GM18868 (cell line): Measurements from ENCODE around the gene GABRD.

Source experiments
- ATAC-seq: cut with Tn5 transposase; IDR thresholded peaks from one replicate; pipeline ENCODE4 v1.9.1; 2021; ENCODE audit warnings: mild to moderate bottlenecking, moderate library complexity; ENCODE audit not compliant: unreplicated experiment

The GABRD gene

DNA sequence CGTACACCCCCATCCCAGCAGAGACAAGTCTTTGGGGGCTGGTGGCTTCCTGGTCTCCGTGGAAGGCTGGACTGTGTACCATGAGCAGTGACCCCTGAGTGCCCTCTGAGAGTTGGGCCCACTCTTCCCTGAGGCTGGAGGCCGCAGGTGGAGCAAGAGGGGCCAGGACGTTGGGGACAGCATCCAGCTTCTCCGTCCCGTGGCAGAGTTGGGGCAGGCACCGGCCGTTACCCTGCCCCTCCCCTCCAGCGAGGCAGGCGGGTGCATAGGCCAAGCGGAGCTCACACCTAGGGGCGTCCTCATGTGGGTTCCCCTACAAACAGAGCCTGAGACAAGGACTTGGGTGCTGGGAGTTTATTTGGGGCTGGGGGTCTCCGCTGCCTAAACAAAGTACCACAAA, 14.0 kb downstream of the GABRD start:
- no peak for ATAC-seq

DNA sequence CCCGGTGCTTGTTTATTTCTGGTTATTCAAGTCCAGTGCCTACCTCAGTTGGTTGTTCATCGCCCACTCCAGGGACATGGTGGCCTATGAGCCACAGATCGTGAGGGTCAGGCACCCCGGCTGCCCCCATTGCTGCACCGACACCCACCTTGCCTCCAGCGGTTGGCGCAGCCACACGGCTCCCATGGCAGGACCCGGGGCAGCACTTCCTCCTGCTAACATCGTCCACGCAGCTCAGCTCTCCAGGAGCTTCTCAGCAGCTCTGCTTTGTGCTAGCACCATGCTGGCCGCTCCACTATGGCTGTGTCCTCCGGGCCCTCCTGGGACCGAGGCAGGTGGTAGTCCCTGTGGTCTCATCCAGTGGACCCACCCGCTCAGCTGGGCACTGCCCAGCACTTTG, 17.1 kb downstream of the GABRD start:
- ATAC-seq = no peak

DNA sequence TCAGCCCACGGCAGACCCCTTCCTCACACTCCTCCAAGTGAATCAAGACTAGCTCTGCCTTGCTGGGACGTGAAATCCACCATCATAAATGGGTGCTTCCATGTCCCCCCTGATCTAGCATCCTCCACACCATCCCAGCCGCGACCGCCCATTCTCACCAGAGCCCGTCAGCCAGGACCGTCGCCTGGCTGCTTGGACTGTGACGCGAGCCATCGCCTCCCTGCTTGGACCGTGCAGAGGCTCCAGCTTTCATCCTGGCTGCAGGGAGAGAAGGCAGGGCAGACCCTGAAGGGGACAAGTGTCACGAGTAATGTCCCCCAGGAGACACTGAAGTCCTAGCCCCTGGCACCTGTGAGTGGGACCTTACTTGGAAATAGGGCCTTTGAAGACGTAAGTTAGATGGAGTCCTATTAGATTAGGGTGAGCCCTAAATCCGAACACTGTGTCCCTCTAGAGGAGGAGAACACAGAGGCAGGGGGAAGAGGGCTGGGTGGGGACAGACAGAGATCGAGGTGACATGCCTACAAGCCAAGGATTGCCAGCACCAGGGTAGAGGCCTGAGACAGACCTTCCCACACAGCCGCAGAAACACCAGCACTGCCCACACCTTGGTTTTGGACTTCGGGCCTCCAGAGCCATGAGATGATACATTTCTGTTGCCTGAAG, 18.3 kb downstream of the GABRD start:
- no peak for ATAC-seq

DNA sequence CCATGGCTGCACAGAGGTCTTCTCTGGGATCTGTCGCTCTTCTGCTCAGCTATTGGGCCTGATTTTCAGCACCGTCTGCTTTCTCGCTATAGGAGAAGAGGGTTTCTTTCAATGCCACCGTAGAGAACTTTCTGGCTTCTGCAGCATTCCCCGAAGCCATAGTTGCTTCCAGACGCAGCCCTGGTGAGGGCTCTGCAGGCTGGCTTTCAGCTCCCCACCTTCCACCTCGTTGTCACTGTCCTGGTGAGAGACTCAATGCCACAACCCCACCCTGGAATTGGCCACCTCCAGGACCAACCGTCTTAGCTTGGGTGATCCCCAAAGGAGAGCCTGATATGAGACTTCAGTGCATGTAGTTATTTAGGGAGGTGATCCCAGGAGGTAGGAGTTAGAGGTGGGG, 19.1 kb downstream of the GABRD start:
- ATAC-seq = no peak

DNA sequence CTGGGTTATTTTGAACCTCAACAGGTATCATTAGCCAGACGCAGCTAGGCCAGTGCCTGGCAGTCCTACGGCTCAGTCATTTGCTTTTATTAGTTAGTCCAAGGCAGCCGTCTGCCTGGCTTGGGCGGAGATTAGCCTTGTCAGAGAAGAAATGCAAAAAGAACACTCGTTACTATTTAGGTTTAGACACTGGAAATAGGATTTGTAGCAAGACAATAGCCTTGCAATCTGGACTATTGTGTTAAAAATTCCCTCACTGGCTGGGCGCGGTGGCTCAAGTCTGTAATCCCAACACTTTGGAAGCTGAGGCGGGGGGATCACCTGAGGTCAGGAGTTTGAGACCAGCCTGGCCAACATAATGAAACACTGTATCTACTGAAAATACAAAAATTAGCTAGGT, 20.1 kb downstream of the GABRD start:
- ATAC-seq = no peak

- ATAC-seq = no peak
These were observed 22.2 kb downstream of the GABRD start for GRCh38 chr1:2041305-2041704.

GRCh38 chr1:2041887-2042286, 22.7 kb downstream of the GABRD start:
- no peak for ATAC-seq

DNA sequence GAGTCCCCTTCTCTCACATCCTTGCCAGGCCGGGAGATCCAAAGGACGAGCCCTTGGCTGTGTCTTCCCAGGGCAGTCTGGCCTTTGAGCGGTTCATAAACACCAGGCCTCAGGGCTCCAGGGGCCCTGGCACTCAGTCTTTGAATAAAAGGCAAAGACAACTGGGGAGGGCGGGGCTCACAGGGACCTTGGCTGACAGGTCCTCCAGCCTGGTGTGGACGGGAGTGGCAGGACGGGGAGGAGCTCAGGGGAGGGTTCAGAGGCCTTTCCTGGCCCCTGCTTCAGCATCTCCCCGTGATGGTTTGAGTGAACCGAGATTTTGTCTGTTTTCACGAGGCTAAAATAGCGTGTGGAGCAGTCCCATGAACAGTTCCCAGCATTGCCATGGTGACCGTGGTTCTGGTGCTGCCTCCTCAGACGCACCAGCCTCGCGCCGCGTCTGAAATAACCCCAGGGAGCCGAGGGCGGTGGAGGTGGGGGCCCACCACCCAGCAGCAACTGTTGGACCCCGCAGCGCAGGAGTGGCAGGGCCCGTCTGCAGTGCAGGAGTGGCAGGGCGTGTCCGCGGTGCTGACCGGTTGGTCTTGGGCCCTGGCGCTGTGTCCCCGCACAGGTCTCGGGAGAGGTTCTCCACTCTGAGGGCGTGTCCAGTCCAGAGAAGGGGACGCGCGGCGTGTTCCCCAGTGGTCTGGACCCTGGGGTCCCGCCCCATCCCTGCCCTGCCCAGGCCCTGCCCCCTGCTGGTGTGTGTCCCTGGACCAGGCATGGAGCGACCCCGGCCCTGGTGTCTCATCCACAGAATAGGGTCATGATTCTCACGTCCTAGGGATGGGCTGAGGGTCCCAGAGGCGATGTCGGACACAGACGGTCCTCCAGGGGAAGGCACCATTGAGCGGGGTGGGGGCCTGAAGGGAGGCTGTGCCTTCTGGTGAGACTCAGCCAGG, 24.0 kb downstream of the GABRD start:
- no peak for ATAC-seq

DNA sequence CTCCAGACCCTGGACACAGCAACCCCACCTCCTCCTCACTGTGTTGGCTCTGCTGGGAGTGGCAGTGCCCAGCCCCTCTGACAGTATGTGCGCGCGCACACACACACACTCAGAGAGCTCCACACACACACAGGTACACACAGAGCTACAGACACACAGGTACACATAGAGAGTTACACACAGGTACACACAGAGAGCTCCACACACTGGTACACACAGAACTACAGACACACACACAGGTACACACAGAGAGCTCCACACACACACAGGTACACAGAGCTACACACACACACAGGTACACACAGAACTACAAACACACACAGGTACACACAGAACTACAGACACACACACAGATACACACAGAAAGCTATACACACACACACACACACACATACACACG, 24.7 kb downstream of the GABRD start:
- no peak for ATAC-seq

- ATAC-seq = no peak
These were observed 25.6 kb downstream of the GABRD start for GRCh38 chr1:2044510-2045319.

GRCh38 chr1:2045468-2046173, 26.5 kb downstream of the GABRD start:
- ATAC-seq = no peak

DNA sequence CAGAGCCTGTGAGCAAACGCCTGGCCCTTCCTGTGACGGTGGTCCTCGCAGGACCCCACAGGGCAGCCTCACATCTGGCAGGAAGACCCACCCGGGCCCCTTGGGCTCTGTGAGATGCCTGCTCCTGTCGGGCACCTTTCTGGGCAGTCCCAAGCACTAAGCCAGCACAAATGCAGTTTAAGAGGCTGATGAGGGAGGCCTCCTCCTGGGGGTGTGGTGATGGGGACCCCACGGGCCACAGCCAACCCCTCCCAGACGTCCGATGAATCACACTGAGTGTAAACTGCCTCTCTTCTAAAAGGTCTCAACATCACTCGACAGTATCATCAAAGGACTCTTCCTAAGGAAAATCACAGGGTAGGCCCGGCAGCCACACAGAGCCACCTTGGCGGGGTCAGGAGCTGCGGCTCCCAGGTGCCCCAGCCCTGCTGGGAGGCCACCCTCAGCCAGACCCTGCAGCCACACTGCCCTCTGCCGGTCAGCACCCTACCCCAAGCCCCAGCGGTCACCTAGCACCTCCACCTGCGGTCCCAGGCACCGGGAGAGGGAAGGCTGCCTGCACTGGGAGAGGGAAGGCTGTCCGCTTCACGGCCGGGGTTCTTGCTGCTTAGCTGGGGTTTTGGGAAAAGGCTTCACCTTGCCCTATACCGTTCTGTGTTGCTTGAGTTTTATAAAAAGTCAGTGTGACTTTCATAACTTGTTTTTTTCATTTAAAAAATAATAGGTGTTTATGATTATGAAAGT, 27.2 kb downstream of the GABRD start:
- ATAC-seq = no peak

DNA sequence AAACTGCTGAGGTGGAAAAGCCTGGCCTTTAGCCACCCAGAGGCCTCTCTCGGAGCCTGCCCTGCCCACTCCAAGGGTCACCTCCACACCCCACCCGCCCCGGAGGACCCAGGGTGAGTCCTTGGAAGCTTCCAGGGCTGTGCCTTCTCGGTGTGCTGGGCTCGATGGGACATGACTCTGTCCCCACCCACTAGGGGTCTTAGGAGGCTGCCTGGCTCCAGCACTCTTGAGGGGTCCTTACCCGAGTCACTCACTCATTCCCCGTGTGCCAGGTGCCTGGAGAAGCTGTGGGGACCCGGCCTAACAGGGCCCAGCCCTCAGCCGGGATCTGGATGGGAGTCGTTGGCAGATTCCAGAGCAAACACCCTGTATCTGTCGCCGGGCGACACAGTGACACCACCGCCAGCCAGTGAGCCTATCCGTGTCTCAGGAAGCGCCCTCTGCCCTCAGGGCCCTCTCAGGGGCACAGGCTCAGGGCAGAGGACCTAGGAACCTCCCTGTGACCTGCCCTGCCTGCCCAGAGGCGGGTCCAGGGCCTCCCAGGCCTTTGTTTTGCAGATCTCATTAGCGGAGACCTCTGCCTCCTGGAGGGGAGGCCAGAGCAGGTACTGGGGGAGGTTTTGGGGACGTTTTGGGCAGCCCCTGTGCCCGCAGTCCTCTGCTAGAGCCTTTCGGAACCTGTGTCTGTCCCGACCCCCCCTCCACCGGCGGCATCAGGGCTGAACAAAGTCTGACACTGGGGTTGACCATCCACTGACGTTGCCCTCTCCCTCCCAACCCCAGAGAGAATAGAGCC, 28.0 kb downstream of the GABRD start:
- no peak for ATAC-seq

GRCh38 chr1:2047749-2048729, 28.9 kb downstream of the GABRD start:
- ATAC-seq = no peak

DNA sequence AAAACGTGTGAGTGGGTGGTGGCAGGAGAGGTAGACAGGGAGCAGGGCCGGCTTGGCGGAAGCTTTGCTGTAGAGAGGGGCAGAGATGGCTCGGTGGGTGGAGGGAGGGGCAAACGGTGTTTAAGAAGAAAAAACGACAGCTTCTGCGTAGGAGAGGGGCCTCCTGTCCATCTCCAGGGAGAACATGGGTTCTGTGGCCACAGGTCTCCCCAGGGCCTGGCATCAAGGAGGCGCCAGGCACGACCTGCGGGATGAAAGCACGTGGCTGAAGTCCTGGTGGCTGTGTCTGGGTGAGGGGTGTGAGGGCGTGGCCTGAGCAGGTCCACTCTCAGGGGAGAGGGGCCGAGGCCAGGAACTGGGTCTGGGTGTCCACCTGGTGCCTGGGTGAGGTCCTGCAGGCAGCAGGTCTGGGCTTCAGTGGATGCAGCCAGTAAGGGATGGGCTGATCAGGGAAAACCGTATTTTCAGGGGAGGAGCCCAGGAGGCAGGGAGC, 30.1 kb downstream of the GABRD start:
- no peak for ATAC-seq

DNA sequence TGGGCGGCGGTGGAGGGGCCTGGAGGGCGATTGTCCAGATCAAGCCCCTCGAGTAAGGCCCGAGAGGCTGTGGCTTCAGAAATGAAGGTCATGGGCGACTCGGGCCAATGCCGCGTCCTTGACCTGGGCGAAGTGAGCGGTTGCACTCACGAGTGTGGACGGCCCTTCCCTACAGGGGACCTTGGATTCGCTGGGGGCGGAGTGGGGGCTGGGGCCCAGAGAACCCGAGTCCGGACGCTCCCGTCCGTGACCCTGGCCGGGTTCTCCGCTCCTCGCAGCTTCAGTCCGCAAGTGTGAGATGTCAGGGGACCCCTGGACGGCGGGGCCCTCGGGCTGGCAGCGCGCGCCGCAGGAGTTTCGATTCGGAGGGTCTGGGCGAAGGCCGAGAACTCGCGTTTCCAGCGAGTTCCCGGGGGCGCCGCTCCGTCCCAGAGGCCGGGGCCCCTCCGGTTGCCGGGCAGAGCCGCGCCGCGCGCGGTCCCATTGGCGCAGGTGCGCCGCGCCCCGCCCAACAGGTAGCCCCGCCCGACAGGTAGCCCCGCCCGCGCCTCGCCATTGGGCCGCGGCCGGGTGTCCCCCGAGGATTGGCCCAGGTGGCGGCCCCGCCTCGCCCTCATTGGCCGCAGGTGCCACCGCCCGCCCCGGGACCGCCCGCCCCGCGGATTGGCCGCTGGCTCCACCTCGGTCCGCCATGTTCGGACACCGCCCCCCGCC, 30.7 kb downstream of the GABRD start, which contains the start of gene PRKCZ:
Gene PRKCZ, plus strand, starts transcription at position 694 of the 714 bp plus-strand sequence. CDS start 220 bp downstream, outside the sequence.
- ATAC-seq = no peak

GRCh38 chr1:2050461-2050792, 31.3 kb downstream of the GABRD start:
- no peak for ATAC-seq
